ENCODE measurements around the gene SHOC2. TPM values are rescaled to one million over a fixed set of nuclear protein-coding genes. Genes with fewer than 3 reads are reported as not detected.

SHOC2 gene
- total and polyA plus RNA-seq, 2 donors (not counting 1 experiment from before 2014, with no cell fraction given) = 45.3 to 83.6 TPM

DNA sequence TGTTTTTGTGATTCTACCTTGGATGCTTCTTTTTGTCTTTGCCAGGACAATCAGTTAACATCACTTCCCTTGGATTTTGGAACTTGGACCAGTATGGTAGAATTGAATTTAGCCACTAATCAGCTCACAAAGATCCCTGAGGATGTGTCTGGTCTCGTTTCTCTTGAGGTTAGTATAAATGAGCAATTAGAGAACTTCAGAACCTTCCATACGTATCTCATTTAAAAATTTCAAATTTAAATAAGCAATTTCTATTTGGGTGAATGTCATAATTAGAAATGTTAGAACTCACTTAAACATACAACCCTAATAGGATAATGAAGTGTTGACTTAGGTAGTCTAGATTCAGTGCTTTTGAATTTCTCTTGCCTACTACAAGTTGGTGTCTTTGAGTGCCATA, 88.1 kb downstream of the SHOC2 start:
- Histone ChIP-seq H3K9ac (ENCODE audit: insufficient read depth, low read length) (no peak overlapping the region), H3K36me3 (ENCODE audit: control insufficient read depth, insufficient read depth, low read length) (no peaks in the 10 kb centered on the region), H3K9me3 (ENCODE audit: control insufficient read depth, insufficient read depth, low read depth, low read length) (no peaks in the 10 kb centered on the region), H3K27ac (ENCODE audit: insufficient read depth, low read length) (no peak overlapping the region), H3K79me2 (ENCODE audit: control insufficient read depth, insufficient read depth, low read length) (no peaks in the 10 kb centered on the region), H2AFZ (ENCODE audit: low read length) (no peak overlapping the region), H3K4me1 (ENCODE audit: control insufficient read depth, extremely low read depth, insufficient read depth, low read length) (no peaks in the 10 kb centered on the region), H3K4me2 (ENCODE audit: extremely low read depth, insufficient read depth, low read length) (no peak overlapping the region), H3K27me3 (ENCODE audit: control insufficient read depth, insufficient read depth, low read length) (no peaks in the 10 kb centered on the region), H4K20me1 (ENCODE audit: control insufficient read depth, extremely low read depth, insufficient read depth, low read length) (no peaks in the 10 kb centered on the region), H3K4me3 (replicated peaks in 1 of 4; ENCODE audit: control extremely low read depth in 1 of 4, insufficient read depth in 1 of 4, low read depth in 3 of 4, low read length in 4 of 4) (no peak overlapping the region)
- TF ChIP-seq, protein P1, sequence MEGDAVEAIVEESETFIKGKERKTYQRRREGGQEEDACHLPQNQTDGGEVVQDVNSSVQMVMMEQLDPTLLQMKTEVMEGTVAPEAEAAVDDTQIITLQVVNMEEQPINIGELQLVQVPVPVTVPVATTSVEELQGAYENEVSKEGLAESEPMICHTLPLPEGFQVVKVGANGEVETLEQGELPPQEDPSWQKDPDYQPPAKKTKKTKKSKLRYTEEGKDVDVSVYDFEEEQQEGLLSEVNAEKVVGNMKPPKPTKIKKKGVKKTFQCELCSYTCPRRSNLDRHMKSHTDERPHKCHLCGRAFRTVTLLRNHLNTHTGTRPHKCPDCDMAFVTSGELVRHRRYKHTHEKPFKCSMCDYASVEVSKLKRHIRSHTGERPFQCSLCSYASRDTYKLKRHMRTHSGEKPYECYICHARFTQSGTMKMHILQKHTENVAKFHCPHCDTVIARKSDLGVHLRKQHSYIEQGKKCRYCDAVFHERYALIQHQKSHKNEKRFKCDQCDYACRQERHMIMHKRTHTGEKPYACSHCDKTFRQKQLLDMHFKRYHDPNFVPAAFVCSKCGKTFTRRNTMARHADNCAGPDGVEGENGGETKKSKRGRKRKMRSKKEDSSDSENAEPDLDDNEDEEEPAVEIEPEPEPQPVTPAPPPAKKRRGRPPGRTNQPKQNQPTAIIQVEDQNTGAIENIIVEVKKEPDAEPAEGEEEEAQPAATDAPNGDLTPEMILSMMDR (conservative IDR thresholded peaks at IDR 0.05 in 1 of 2, IDR thresholded peaks at IDR 0.05 in 1 of 2; ENCODE audit: low read depth in 1 of 2, low read length in 2 of 2) = no peak
- no peak for TF ChIP-seq EZH2 (IDR thresholded peaks at IDR 0.05; ENCODE audit: low read length, missing control alignments)
- DNase-seq (ENCODE audit: low read depth in 2 of 2) = no peak

GRCh38 chr10:111015181-111015580, 95.8 kb downstream of the SHOC2 start:
- H3K4me3 ChIP-seq (replicated peaks in 1 of 4; ENCODE audit: control extremely low read depth in 1 of 4, insufficient read depth in 1 of 4, low read depth in 3 of 4, low read length in 4 of 4) = no peak overlapping the region
- TF ChIP-seq EZH2 (IDR thresholded peaks at IDR 0.05; ENCODE audit: low read length, missing control alignments) = no peak
- TF ChIP-seq, protein P1 (conservative IDR thresholded peaks at IDR 0.05 in 1 of 2, IDR thresholded peaks at IDR 0.05 in 1 of 2; ENCODE audit: low read depth in 1 of 2, low read length in 2 of 2) = no peak
- H3K79me2 ChIP-seq (ENCODE audit: control insufficient read depth, insufficient read depth, low read length) = no peaks in the 10 kb centered on the region
- no peaks in the 10 kb centered on the region for H3K9me3 ChIP-seq (ENCODE audit: control insufficient read depth, insufficient read depth, low read depth, low read length)
- DNase-seq (ENCODE audit: low read depth in 2 of 2) = no peak
- H3K9ac ChIP-seq (ENCODE audit: insufficient read depth, low read length) = no peak overlapping the region
- H2AFZ ChIP-seq (ENCODE audit: low read length) = no peak overlapping the region
- H3K27me3 ChIP-seq (ENCODE audit: control insufficient read depth, insufficient read depth, low read length) = no peaks in the 10 kb centered on the region
- no peaks in the 10 kb centered on the region for H3K4me1 ChIP-seq (ENCODE audit: control insufficient read depth, extremely low read depth, insufficient read depth, low read length)
- H4K20me1 ChIP-seq (ENCODE audit: control insufficient read depth, extremely low read depth, insufficient read depth, low read length) = no peaks in the 10 kb centered on the region
- H3K4me2 ChIP-seq (ENCODE audit: extremely low read depth, insufficient read depth, low read length) = no peak overlapping the region
- H3K27ac ChIP-seq (ENCODE audit: insufficient read depth, low read length) = no peak overlapping the region
- H3K36me3 ChIP-seq (ENCODE audit: control insufficient read depth, insufficient read depth, low read length) = no peaks in the 10 kb centered on the region

GRCh38 chr10:111017098-111017497, 97.7 kb downstream of the SHOC2 start:
- Histone ChIP-seq H3K79me2 (ENCODE audit: control insufficient read depth, insufficient read depth, low read length) (no peaks in the 10 kb centered on the region), H2AFZ (ENCODE audit: low read length) (no peak overlapping the region), H3K4me1 (ENCODE audit: control insufficient read depth, extremely low read depth, insufficient read depth, low read length) (no peaks in the 10 kb centered on the region), H3K4me2 (ENCODE audit: extremely low read depth, insufficient read depth, low read length) (no peak overlapping the region), H3K36me3 (ENCODE audit: control insufficient read depth, insufficient read depth, low read length) (no peaks in the 10 kb centered on the region), H3K27me3 (ENCODE audit: control insufficient read depth, insufficient read depth, low read length) (no peaks in the 10 kb centered on the region), H3K4me3 (replicated peaks in 1 of 4; ENCODE audit: control extremely low read depth in 1 of 4, insufficient read depth in 1 of 4, low read depth in 3 of 4, low read length in 4 of 4) (no peak overlapping the region), H3K9ac (ENCODE audit: insufficient read depth, low read length) (no peak overlapping the region), H3K27ac (ENCODE audit: insufficient read depth, low read length) (no peak overlapping the region), H4K20me1 (ENCODE audit: control insufficient read depth, extremely low read depth, insufficient read depth, low read length) (no peaks in the 10 kb centered on the region), H3K9me3 (ENCODE audit: control insufficient read depth, insufficient read depth, low read depth, low read length) (no peaks in the 10 kb centered on the region)
- no peak for DNase-seq (ENCODE audit: low read depth in 2 of 2)
- TF ChIP-seq, protein P1 (conservative IDR thresholded peaks at IDR 0.05 in 1 of 2, IDR thresholded peaks at IDR 0.05 in 1 of 2; ENCODE audit: low read depth in 1 of 2, low read length in 2 of 2) = no peak
- no peak for TF ChIP-seq EZH2 (IDR thresholded peaks at IDR 0.05; ENCODE audit: low read length, missing control alignments)
